Ammon's horn (tissue), 1 donor: ENCODE data around the gene CAPN13.

Experiments
- DNase-seq: peaks from one replicate; pipeline ENCODE4 v3.0.0-alpha.2; 2016; ENCODE audit warnings: low spot score

Gene CAPN13

GRCh38 chr2:30807249-30807648, at the start of gene CAPN13:
Gene CAPN13, minus strand, starts transcription at chr2:30807446. Its CDS starts 20,121 bp downstream, at chr2:30787325.
- no peak for DNase-seq

GRCh38 chr2:30847841-30848240, 40.6 kb upstream of the CAPN13 start:
- no peak for DNase-seq

- DNase-seq = no peak
Measured at GRCh38 chr2:30847329-30847728, 40.1 kb upstream of the CAPN13 start.

- DNase-seq = no peak
Measured at GRCh38 chr2:30828586-30828985, 21.3 kb upstream of the CAPN13 start.

GRCh38 chr2:30826916-30827315, 19.7 kb upstream of the CAPN13 start:
- no peak for DNase-seq

- no peak for DNase-seq
Measured at GRCh38 chr2:30826481-30826880, 19.2 kb upstream of the CAPN13 start.

- DNase-seq = peak; percentile 60
Measured at GRCh38 chr2:30823452-30823851, 16.2 kb upstream of the CAPN13 start.

- DNase-seq = no peak
Measured at GRCh38 chr2:30821960-30822359, 14.7 kb upstream of the CAPN13 start.

GRCh38 chr2:30820381-30821055, 13.3 kb upstream of the CAPN13 start:
- peak; percentile 83 for DNase-seq

- no peak for DNase-seq
Measured at GRCh38 chr2:30809938-30810337, 2.7 kb upstream of the CAPN13 start.

- no peak for DNase-seq
Measured at GRCh38 chr2:30808695-30809094, 1.4 kb upstream of the CAPN13 start.

GRCh38 chr2:30803281-30803680, 4.0 kb downstream of the CAPN13 start:
- DNase-seq = no peak

GRCh38 chr2:30802611-30803010, 4.6 kb downstream of the CAPN13 start:
- no peak for DNase-seq

GRCh38 chr2:30801821-30802455, 5.3 kb downstream of the CAPN13 start:
- no peak for DNase-seq

- DNase-seq = no peak
Measured at GRCh38 chr2:30800159-30800558, 7.1 kb downstream of the CAPN13 start.

GRCh38 chr2:30799366-30799765, 7.9 kb downstream of the CAPN13 start:
- DNase-seq = no peak

- DNase-seq = no peak
Measured at GRCh38 chr2:30798536-30798991, 8.7 kb downstream of the CAPN13 start.

- DNase-seq = no peak
Measured at GRCh38 chr2:30797381-30798015, 9.7 kb downstream of the CAPN13 start.

- no peak for DNase-seq
Measured at GRCh38 chr2:30796699-30797098, 10.5 kb downstream of the CAPN13 start.

- no peak for DNase-seq
Measured at GRCh38 chr2:30792521-30792920, 14.7 kb downstream of the CAPN13 start.

- DNase-seq = no peak
Measured at GRCh38 chr2:30790879-30791278, 16.4 kb downstream of the CAPN13 start.

- peak; percentile 41 for DNase-seq
Measured at GRCh38 chr2:30789670-30790210, 17.5 kb downstream of the CAPN13 start.
